WERI-Rb-1 (cell line): ENCODE data around the gene IGHMBP2.

ENCODE experiments used
- DNase-seq: peaks from one replicate; pipeline ENCODE4 v3.0.0-alpha.2; 2020
- H3K27ac ChIP-seq: fragments of 250-450 bp; sonication (Bioruptor Pico); 2 replicates; pipeline ENCODE4 v1.5.1; 2020; ENCODE audit warnings: mild to moderate bottlenecking, moderate library complexity
- H3K27me3 ChIP-seq: fragments of 250-450 bp; sonication (Bioruptor Pico); 2 replicates; pipeline ENCODE4 v1.5.1; 2021; ENCODE audit warnings: mild to moderate bottlenecking, low read depth, moderate library complexity; ENCODE audit not compliant: insufficient read depth, severe bottlenecking
- H3K36me3 ChIP-seq: fragments of 250-450 bp; sonication (Bioruptor Pico); 2 replicates; pipeline ENCODE4 v1.5.1; 2020; ENCODE audit warnings: mild to moderate bottlenecking, moderate library complexity
- H3K4me3 ChIP-seq: 2 replicates; pipeline ENCODE4 v1.5.1; 2011; ENCODE audit warnings: low read depth, mild to moderate bottlenecking, control low read depth, low read length
- H3K9me3 ChIP-seq: fragments of 250-450 bp; sonication (Bioruptor Pico); 2 replicates; pipeline ENCODE4 v1.5.1; 2021; ENCODE audit warnings: mild to moderate bottlenecking, moderate library complexity; ENCODE audit not compliant: severe bottlenecking
- TF ChIP-seq, protein P1 (sequence below): IDR thresholded peaks from 2 replicates; pipeline ENCODE4 v1.5.1; 2011; ENCODE audit warnings: low read depth, mild to moderate bottlenecking, control low read depth, inconsistent platforms, low read length

IGHMBP2 gene

DNA sequence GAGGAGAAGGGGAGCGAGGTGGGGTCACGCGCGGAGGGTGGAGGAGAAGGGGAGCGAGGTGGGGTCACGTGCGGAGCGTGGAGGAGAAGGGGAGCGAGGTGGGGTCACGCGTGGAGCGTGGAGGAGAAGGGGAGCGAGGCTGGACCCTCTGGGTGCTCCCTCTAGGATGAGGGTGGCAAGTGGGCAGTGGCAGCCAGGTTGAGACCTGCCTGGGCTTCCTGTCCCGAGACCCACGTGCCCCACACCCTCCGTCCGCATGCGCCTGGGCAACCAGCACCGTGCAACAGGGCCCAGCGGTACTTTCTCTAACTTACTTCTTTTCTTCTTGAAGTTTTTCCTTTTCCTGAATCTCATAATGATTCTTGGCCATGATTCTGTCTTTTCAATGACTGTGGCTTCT lies 11.1 kb upstream of the IGHMBP2 start:
- no peak overlapping the region for H3K4me3 ChIP-seq
- TF ChIP-seq, protein P1, sequence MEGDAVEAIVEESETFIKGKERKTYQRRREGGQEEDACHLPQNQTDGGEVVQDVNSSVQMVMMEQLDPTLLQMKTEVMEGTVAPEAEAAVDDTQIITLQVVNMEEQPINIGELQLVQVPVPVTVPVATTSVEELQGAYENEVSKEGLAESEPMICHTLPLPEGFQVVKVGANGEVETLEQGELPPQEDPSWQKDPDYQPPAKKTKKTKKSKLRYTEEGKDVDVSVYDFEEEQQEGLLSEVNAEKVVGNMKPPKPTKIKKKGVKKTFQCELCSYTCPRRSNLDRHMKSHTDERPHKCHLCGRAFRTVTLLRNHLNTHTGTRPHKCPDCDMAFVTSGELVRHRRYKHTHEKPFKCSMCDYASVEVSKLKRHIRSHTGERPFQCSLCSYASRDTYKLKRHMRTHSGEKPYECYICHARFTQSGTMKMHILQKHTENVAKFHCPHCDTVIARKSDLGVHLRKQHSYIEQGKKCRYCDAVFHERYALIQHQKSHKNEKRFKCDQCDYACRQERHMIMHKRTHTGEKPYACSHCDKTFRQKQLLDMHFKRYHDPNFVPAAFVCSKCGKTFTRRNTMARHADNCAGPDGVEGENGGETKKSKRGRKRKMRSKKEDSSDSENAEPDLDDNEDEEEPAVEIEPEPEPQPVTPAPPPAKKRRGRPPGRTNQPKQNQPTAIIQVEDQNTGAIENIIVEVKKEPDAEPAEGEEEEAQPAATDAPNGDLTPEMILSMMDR = no peak
- DNase-seq = no peak
- H3K9me3 ChIP-seq = no peaks in the 10 kb centered on the region
- H3K36me3 ChIP-seq = peaks cover 70% of the 10 kb centered on the region
- H3K27me3 ChIP-seq = no peaks in the 10 kb centered on the region
- no peak overlapping the region for H3K27ac ChIP-seq

DNA sequence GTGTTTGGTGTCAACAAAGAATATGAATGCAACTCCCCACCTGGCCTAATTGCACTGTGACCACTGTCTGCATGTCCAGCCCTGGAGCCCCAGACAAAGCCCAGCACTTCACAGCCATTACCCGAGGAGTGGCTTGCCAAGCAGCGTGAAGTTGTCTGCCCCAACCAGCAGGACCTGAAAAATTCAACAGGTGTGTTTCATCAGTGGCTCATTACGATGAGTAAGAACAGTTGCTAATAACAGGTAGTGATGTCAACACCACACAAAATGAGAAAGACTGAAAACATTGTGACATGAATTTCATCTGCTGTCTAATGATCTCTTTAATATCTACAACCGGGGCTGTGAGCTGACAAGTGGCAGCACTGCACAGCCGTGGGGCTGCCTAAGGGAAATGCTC lies 10.4 kb upstream of the IGHMBP2 start:
- peaks cover 73% of the 10 kb centered on the region for H3K36me3 ChIP-seq
- no peak overlapping the region for H3K4me3 ChIP-seq
- H3K27me3 ChIP-seq = no peaks in the 10 kb centered on the region
- no peak for DNase-seq
- H3K27ac ChIP-seq = no peak overlapping the region
- no peaks in the 10 kb centered on the region for H3K9me3 ChIP-seq
- TF ChIP-seq, protein P1 = no peak

DNA sequence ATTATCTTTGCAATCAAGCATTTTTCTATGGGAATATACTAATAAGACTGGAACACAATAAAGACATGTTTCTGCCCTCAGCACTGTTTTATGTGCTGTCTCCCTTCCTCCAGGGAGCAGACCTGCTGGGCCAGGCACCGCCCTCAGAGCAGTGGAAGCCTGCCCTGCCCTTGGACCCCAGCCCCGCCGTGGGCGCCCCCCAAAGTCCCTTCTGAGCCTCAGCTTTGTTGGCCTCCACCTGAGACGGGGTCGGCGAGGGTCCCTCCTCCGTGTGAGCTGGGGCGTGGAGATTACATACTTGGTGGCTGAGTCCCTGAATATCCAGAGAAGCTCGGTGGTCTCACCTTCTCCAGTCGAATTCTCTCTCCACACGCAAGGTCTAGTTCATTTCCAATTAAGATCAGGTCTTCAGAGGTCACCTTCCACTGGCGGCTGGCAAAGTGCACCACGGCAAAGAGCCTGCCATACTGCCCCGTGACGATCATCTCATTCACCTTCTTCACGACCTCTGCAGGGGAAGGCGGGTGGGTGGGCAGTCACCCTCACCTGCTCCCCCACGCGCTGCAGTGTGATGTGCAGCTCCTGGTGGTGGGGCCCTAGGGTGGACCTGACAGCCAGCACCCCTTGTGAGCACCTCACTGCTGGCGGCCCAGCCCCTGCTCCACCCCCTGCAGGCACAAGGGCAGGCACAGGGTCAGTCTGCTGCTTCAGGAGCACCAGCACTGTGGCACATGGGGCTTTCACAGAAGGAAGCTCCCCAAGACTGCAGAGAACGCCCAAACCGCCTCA lies 7.3 kb upstream of the IGHMBP2 start:
- Histone ChIP-seq H3K27me3 (no peaks in the 10 kb centered on the region), H3K9me3 (no peaks in the 10 kb centered on the region), H3K27ac (no peak overlapping the region), H3K4me3 (no peak overlapping the region), H3K36me3 (peaks cover 68% of the 10 kb centered on the region)
- TF ChIP-seq, protein P1 = no peak
- DNase-seq = no peak

DNA sequence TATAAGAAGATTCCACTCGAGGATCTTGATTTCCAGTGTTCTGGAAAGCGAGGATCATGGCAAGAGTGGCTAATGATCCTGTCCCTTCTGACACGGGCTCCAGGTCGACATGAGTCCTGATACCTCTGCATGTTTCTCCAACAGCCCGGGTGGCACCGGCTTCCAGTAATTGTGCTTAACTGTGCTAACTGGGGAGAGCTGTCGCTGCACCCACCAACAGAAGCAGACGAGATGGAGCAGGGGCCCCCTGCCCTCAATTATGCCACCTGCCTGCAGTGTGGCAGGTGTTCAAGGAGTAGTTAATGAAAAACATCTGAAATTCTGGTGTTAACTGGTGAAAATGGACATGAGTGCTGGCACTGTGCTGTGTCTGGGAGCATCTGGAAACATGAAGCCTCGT lies 6.2 kb upstream of the IGHMBP2 start:
- Histone ChIP-seq H3K9me3 (no peaks in the 10 kb centered on the region), H3K27ac (no peak overlapping the region), H3K36me3 (peaks cover 64% of the 10 kb centered on the region), H3K4me3 (no peak overlapping the region), H3K27me3 (no peaks in the 10 kb centered on the region)
- no peak for DNase-seq
- TF ChIP-seq, protein P1 = no peak

DNA sequence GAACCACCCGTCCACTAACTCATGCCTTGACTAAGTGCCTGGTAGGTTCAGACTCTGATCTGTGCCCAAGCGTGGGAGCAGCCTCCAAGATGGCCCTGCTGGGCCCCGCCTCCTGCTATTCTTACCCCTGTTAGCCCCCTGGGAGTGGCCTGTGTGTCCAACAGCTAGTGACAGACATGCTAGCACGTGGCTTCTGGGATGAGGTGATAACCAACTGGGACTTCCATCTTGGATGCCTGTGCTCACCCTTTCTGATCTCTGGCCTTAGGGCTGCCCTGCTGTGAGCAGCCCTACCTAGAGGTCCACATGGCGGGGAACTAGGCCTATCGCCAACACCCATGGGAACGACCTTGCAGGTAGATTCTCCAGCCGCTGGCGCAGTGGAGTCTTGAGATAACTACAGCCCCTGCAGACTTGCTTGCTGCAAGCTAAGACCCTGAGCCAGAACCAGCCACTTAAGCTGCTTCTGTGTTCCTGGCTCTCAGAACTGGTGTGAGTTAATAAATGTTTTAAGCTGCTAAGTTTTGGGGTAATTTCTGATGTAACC lies 2.8 kb upstream of the IGHMBP2 start:
- Histone ChIP-seq H3K27ac (no peak overlapping the region), H3K27me3 (no peaks in the 10 kb centered on the region), H3K4me3 (no peak overlapping the region), H3K9me3 (no peaks in the 10 kb centered on the region), H3K36me3 (peaks cover 31% of the 10 kb centered on the region)
- DNase-seq = no peak
- TF ChIP-seq, protein P1 = no peak
